K562 (cell line): ENCODE results near the gene SLC12A6. TPM values are rescaled to one million over a fixed set of nuclear protein-coding genes. Genes with fewer than 3 reads are reported as not detected.

Experiments
- BCOR ChIP-seq: fragments of 450-650 bp; IDR thresholded peaks from 2 replicates; pipeline ENCODE4 v1.6.1; 2016
- CLOCK ChIP-seq: fragments of 250-450 bp; sonication (Bioruptor Pico); IDR thresholded peaks from 2 replicates; pipeline ENCODE4 v1.4.0; 2020; ENCODE audit warnings: mild to moderate bottlenecking, moderate library complexity, borderline replicate concordance
- E2F8 ChIP-seq: fragments of 450-650 bp; IDR thresholded peaks from 2 replicates; pipeline ENCODE4 v1.7.1; 2018; ENCODE audit warnings: mild to moderate bottlenecking, low read depth; ENCODE audit not compliant: partially characterized antibody
- GATAD2B ChIP-seq: fragments of 450-650 bp; IDR thresholded peaks from 2 replicates; pipeline ENCODE4 v1.6.1; 2017; ENCODE audit warnings: mild to moderate bottlenecking, borderline replicate concordance
- GTF2E2 ChIP-seq: fragments of 200-800 bp; sonication (Bioruptor generic); IDR thresholded peaks from 2 replicates; pipeline ENCODE4 v1.6.1; 2016; ENCODE audit warnings: missing genetic modification characterization, missing compliant biosample characterization
- MAX ChIP-seq: sonication (generic); formaldehyde crosslinking; IDR thresholded peaks from 2 replicates; pipeline ENCODE4 v1.9.0; 2022; ENCODE audit warnings: mild to moderate bottlenecking, missing genetic modification reagents
- MBD2 ChIP-seq: sonication (generic); IDR thresholded peaks from 2 replicates; pipeline ENCODE4 v1.6.1; 2016; ENCODE audit warnings: low read depth, borderline replicate concordance
- MNT ChIP-seq, 2 experiments: fragments of 450-650 bp; conservative IDR thresholded peaks; 2 replicates each; pipeline ENCODE4 v1.6.1; 2017; ENCODE audit warnings: mild to moderate bottlenecking in 2 of 2, moderate library complexity in 2 of 2
- PHTF2 ChIP-seq: fragments of 250-450 bp; sonication (Bioruptor Pico); IDR thresholded peaks from 2 replicates; pipeline ENCODE4 v1.5.0; 2021; ENCODE audit warnings: mild to moderate bottlenecking
- POLR2B ChIP-seq: fragments of 450-650 bp; IDR thresholded peaks from 2 replicates; pipeline ENCODE4 v1.6.1; 2018; ENCODE audit warnings: low read depth; ENCODE audit not compliant: partially characterized antibody
- PRDM10 ChIP-seq: fragments of 450-650 bp; IDR thresholded peaks from 2 replicates; pipeline ENCODE4 v1.6.1; 2018; ENCODE audit not compliant: partially characterized antibody
- TEAD4 ChIP-seq, 2 experiments: sonication (generic) in 1 of 2; formaldehyde crosslinking in 1 of 2; IDR thresholded peaks; 2 replicates each; pipeline versions ENCODE4 v1.6.1 to v1.8.0; 2012 to 2022; ENCODE audit warnings: borderline replicate concordance in 1 of 2, inconsistent platforms in 1 of 2, low read length in 1 of 2, mild to moderate bottlenecking in 1 of 2, missing genetic modification reagents in 1 of 2
- TRIM28 ChIP-seq: fragments of 450-650 bp; IDR thresholded peaks from 2 replicates; pipeline ENCODE4 v1.6.1; 2017
- ZNF263 ChIP-seq: sonication (generic); formaldehyde crosslinking; IDR thresholded peaks from 2 replicates; pipeline ENCODE4 v1.8.0; 2022; ENCODE audit warnings: mild to moderate bottlenecking, missing genetic modification reagents, borderline replicate concordance
- ZNF707 ChIP-seq: fragments of 250-450 bp; sonication (Bioruptor Pico); conservative IDR thresholded peaks from 2 replicates; pipeline ENCODE4 v1.8.0; 2022; ENCODE audit warnings: inconsistent platforms, mild to moderate bottlenecking, moderate library complexity
- polyA plus RNA-seq, 8 experiments: library from polyadenylated mRNA; depleted of rRNA in 4 of 8; stranded (reverse) in 5 of 8; unstranded in 3 of 8; fragments of >200 nt; fragmentation: Nextera tagmentation in 2 of 8; fragmentation: Illumina TruSeq in 1 of 8; extraction: Ambion mirVana in 2 of 8; extraction: Trizol in 1 of 8; gene quantifications; 2 replicates each; pipeline versions ENCODE4 v1.2.1 to v1.2.3, GENCODE V29; 2011 to 2014; ENCODE audit warnings: inconsistent platforms in 1 of 8, missing spikeins in 1 of 8
- total RNA-seq, 7 experiments: library from RNA; depleted of rRNA in 6 of 7; stranded (reverse); fragments of >200 nt in 6 of 7; fragmentation: Illumina TruSeq in 2 of 7; extraction: Trizol in 2 of 7; gene quantifications; 2 replicates each; pipeline versions ENCODE4 v1.2.1 to v1.2.3, GENCODE V29; 2011 to 2021; ENCODE audit warnings: low replicate concordance in 1 of 7

Gene SLC12A6
- total and polyA plus RNA-seq, 9 of the 15 experiments (the other 6 are each of a cell fraction or from before 2014, with no cell fraction given), result 1.4 to 16.4 (median 6.7) TPM

GRCh38 chr15:34342737-34343575, 5.4 kb upstream of the SLC12A6 start, which contains the start of the genes NOP10 and NUTM1 (continued):
- TF ChIP-seq CLOCK (CRISPR knock-in tag) (peak; percentile 22; the same call in 1 of the 2 replicates), MBD2 (no peak; the same call in 1 of the 2 replicates), ZNF263 (CRISPR knock-in tag) (peak; percentile 65; the same call in 1 of the 2 replicates), BCOR (peak; percentile 49; the same call in 1 of the 2 replicates), PHTF2 (CRISPR knock-in tag) (no peak), E2F8 (peak; percentile 77), ZNF707 (CRISPR knock-in tag) (no peak), PRDM10 (peak; percentile 94), POLR2B (peak; percentile 94), TRIM28 (peak; percentile 23; the same call in 1 of the 2 replicates), TEAD4 (IDR thresholded peaks at IDR 0.05; ENCODE audit: low read length) (peak; percentile 63; the same call in 1 of the 2 replicates), TEAD4 (CRISPR knock-in tag; IDR thresholded peaks at IDR 0.05; ENCODE audit: borderline replicate concordance) (no peak), MNT (conservative IDR thresholded peaks at IDR 0.05) (peak; percentile 96 to 97), GTF2E2 (tag) (peak; percentile 87), MAX (CRISPR knock-in tag) (peak; percentile 98), GATAD2B (peak; percentile 78)
